ENCODE data around the gene ATP5ME. TPM values are rescaled to one million over a fixed set of nuclear protein-coding genes. Genes with fewer than 3 reads are reported as not detected.

ATP5ME gene
- total RNA-seq, 1 donor, result 60.8 TPM

DNA sequence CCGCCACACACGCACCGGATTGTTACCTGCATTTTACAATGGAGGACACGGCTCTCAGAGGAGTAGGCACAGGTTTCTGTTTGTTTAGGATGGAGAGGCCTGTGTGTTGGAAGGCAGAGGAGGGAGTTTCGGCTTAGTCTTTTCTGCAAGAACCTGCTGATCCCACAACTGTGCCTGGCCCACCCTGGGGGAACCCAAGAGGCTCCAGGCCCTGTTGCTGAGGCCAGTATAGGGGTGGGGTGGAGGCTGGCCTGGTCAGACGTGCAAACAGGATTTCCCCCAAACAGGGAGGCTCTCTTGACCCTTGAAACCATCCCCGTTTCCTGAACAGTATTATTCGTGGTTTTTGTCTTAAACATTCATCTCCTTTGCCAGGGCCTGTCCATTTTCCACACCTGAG lies 15.6 kb upstream of the ATP5ME start:
- no peak for TF ChIP-seq CTCF (IDR thresholded peaks at IDR 0.05; ENCODE audit: extremely low read depth, low read depth, low read length)
- Histone ChIP-seq H3K4me1 (ENCODE audit: insufficient read depth, low read length) (peaks cover 30% of the 10 kb centered on the region), H3K9me3 (ENCODE audit: low read depth, low read length) (no peaks in the 10 kb centered on the region), H4K20me1 (ENCODE audit: insufficient read depth, low read length) (no peaks in the 10 kb centered on the region), H3K4me2 (ENCODE audit: insufficient read depth, low read length) (peak overlapping the region; percentile 78), H3K36me3 (ENCODE audit: insufficient read depth, low read length) (no peaks in the 10 kb centered on the region), H3K79me2 (ENCODE audit: insufficient read depth, low read length) (no peaks in the 10 kb centered on the region), H2AFZ (ENCODE audit: low read length) (peak overlapping the region; percentile 93), H3K27me3 (ENCODE audit: insufficient read depth, low read length) (peaks cover 7% of the 10 kb centered on the region), H3K27ac (ENCODE audit: low read depth, low read length) (peak overlapping the region; percentile 94), H3K4me3 (ENCODE audit: insufficient read depth, low read length) (peak overlapping the region; percentile 74)
- no peak for DNase-seq (ENCODE audit: insufficient read length, low spot score, missing footprints)

- Histone ChIP-seq H4K20me1 (ENCODE audit: insufficient read depth, low read length) (no peaks in the 10 kb centered on the region), H3K4me2 (ENCODE audit: insufficient read depth, low read length) (peak within 1 kb of the TSS; percentile 78), H3K79me2 (ENCODE audit: insufficient read depth, low read length) (no peaks in the 10 kb centered on the region), H3K4me1 (ENCODE audit: insufficient read depth, low read length) (peaks cover 30% of the 10 kb centered on the region), H3K36me3 (ENCODE audit: insufficient read depth, low read length) (no peaks in the 10 kb centered on the region), H3K27ac (ENCODE audit: low read depth, low read length) (peak within 1 kb of the TSS; percentile 94), H3K27me3 (ENCODE audit: insufficient read depth, low read length) (peaks cover 3% of the 10 kb centered on the region), H3K4me3 (ENCODE audit: insufficient read depth, low read length) (peak within 1 kb of the TSS; percentile 74), H2AFZ (ENCODE audit: low read length) (peak within 1 kb of the TSS; percentile 93), H3K9me3 (ENCODE audit: low read depth, low read length) (no peaks in the 10 kb centered on the region)
- TF ChIP-seq CTCF (IDR thresholded peaks at IDR 0.05; ENCODE audit: extremely low read depth, low read depth, low read length), result no peak
- peak; percentile 93 for DNase-seq (ENCODE audit: insufficient read length, low spot score, missing footprints)
Observed at GRCh38 chr4:688854-689681, 15.0 kb upstream of the ATP5ME start, which contains the start of gene SLC49A3. Gene SLC49A3, minus strand, starts transcription at chr4:689151. Its CDS starts 24 bp downstream, at chr4:689127.

DNA sequence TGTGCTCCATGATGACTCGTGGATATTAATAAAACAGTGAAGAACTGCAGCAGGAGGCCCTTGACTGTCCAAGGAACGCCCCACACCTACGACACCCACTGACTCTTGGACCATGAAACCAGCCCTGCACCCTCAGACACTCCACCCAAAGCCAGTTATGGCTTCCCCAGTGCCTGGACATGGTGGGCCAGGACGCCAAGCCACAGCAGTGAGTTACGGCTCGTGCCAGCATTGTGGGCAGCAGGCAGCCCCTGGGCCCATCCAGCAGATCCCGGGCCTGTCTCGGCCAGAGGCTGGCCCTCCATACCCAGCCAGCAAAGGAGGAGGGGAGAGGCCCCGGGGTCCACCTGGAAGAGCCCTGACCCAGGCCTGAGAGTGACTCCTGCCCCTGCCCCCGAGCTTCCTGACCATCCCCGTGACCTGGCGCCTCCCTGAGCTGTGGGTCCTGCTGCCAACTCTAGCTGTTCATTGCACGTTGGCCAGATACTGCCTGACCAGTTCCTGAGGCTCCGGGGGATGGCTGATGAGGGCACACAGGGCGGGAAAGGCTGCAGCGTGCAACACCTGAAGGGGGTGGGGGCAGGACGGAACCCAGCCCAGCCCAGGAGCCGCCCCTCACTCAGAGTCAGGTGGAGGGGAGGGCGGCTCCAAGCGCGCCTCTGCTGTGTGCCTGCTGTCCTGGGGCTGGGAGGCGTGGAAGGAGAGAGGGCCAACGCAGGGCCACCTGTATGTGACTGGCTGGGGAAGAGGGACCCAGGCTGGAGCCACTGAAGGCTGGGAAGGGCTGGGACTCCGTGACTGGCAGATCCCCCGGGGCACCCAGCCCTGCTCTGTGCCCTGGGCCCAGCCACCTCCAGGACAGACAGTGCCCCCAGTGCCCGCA lies 14.1 kb upstream of the ATP5ME start:
- no peaks in the 10 kb centered on the region for H4K20me1 ChIP-seq (ENCODE audit: insufficient read depth, low read length)
- H3K27me3 ChIP-seq (ENCODE audit: insufficient read depth, low read length), result peaks cover 1% of the 10 kb centered on the region
- H3K4me3 ChIP-seq (ENCODE audit: insufficient read depth, low read length), result peak overlapping the region; percentile 74
- H3K36me3 ChIP-seq (ENCODE audit: insufficient read depth, low read length), result no peaks in the 10 kb centered on the region
- no peaks in the 10 kb centered on the region for H3K9me3 ChIP-seq (ENCODE audit: low read depth, low read length)
- H2AFZ ChIP-seq (ENCODE audit: low read length), result peak overlapping the region; percentile 93
- H3K4me2 ChIP-seq (ENCODE audit: insufficient read depth, low read length), result peak overlapping the region; percentile 78
- DNase-seq (ENCODE audit: insufficient read length, low spot score, missing footprints), result peak; percentile 94
- no peaks in the 10 kb centered on the region for H3K79me2 ChIP-seq (ENCODE audit: insufficient read depth, low read length)
- peak overlapping the region; percentile 94 for H3K27ac ChIP-seq (ENCODE audit: low read depth, low read length)
- no peak for TF ChIP-seq CTCF (IDR thresholded peaks at IDR 0.05; ENCODE audit: extremely low read depth, low read depth, low read length)
- H3K4me1 ChIP-seq (ENCODE audit: insufficient read depth, low read length), result peaks cover 30% of the 10 kb centered on the region
